K562 treated with DMSO at 1 percent for 24 hours (cell line): ENCODE results near the gene ZNF543. TPM values are rescaled to one million over a fixed set of nuclear protein-coding genes. Genes with fewer than 3 reads are reported as not detected.

Experiments
- total RNA-seq: library from RNA; unstranded; fragments of 300-600 nt; gene quantifications from 2 replicates; pipeline ENCODE4 v1.2.3, GENCODE V29; 2022; ENCODE audit warnings: low read depth; ENCODE audit not compliant: insufficient read depth

The ZNF543 gene
- 1.2 and 1.3 TPM in 2 replicates for total RNA-seq

GRCh38 chr19:57320180-57321084, at the start of gene ZNF543:
Gene ZNF543 (plus strand): TSS chr19:57320472. CDS start chr19:57320854, 382 bp downstream.

GRCh38 chr19:57280165-57280961, 39.9 kb upstream of the ZNF543 start, which contains the start of gene ZNF460:
Gene ZNF460 (plus strand): TSS chr19:57280485. CDS start chr19:57280807, 322 bp downstream.

GRCh38 chr19:57350877-57351805, 30.9 kb downstream of the ZNF543 start, which contains the start of gene ZNF304:
Gene ZNF304 (plus strand): TSS chr19:57351271. CDS start chr19:57351665, 394 bp downstream.

GRCh38 chr19:57362997-57363687, 42.9 kb downstream of the ZNF543 start, which contains the start of the genes TRAPPC2B and ZNF547:
Gene TRAPPC2B (plus strand): TSS chr19:57363551. CDS start chr19:57364834, 1,283 bp downstream.
Gene ZNF547 (plus strand): TSS chr19:57363551. CDS start chr19:57368556, 5,005 bp downstream.

Other genes with a start within 250 kb of the ZNF543 start
- gene USP29, start 200.5 kb upstream of the ZNF543 start, total RNA-seq = not detected in 2 replicates
- gene ZIM3, start 175.3 kb upstream of the ZNF543 start, total RNA-seq = not detected in 2 replicates
- gene DUXA, start 153.0 kb upstream of the ZNF543 start, total RNA-seq = not detected in 2 replicates
- gene ZNF264, start 129.0 kb upstream of the ZNF543 start, total RNA-seq = 2.9 and 6.9 TPM in 2 replicates
- gene AURKC, start 89.4 kb upstream of the ZNF543 start, total RNA-seq = 7.7 and 10.2 TPM in 2 replicates
- gene ZNF805, start 79.8 kb upstream of the ZNF543 start, total RNA-seq = 1.8 and 2.1 TPM in 2 replicates
- gene ZNF460, start 40.0 kb upstream of the ZNF543 start, total RNA-seq = 0.79 and 1.2 TPM in 2 replicates
- 3.1 and 3.2 TPM in 2 replicates for gene ZNF304, start 30.8 kb downstream of the ZNF543 start, total RNA-seq
- gene TRAPPC2B, start 43.1 kb downstream of the ZNF543 start, total RNA-seq = 4.4 and 4.8 TPM in 2 replicates
- gene ZNF547, start 43.1 kb downstream of the ZNF543 start, total RNA-seq = 0.42 TPM in 1 of 2 replicates, not detected in the other
- 3.2 and 3.4 TPM in 2 replicates for gene ZNF548, start 69.4 kb downstream of the ZNF543 start, total RNA-seq
- gene ZNF17, start 90.7 kb downstream of the ZNF543 start, total RNA-seq = 2.0 and 2.2 TPM in 2 replicates
- 8.3 and 8.7 TPM in 2 replicates for gene ZNF749, start 114.9 kb downstream of the ZNF543 start, total RNA-seq
- not detected in 2 replicates for gene VN1R1, start 136.7 kb downstream of the ZNF543 start, total RNA-seq
- gene ZNF772, start 157.1 kb downstream of the ZNF543 start, total RNA-seq = 0.54 and 0.86 TPM in 2 replicates
- gene ZNF419, start 167.3 kb downstream of the ZNF543 start, total RNA-seq = 0.81 and 2.7 TPM in 2 replicates
- gene ZNF773, start 179.5 kb downstream of the ZNF543 start, total RNA-seq = 0.30 TPM in 1 of 2 replicates, not detected in the other
- 0.45 and 0.85 TPM in 2 replicates for gene ZNF549, start 206.9 kb downstream of the ZNF543 start, total RNA-seq
- gene ZNF550, start 239.4 kb downstream of the ZNF543 start, total RNA-seq = 1.4 and 2.1 TPM in 2 replicates